K562 (cell line): ENCODE results near the gene ANXA9. TPM values are rescaled to one million over a fixed set of nuclear protein-coding genes. Genes with fewer than 3 reads are reported as not detected.
A peak's percentile ranks its signal among the peaks of the same experiment; 100 is the strongest.

Experiments used
- ATF6 ChIP-seq: sonication (generic); formaldehyde crosslinking; IDR thresholded peaks from 2 replicates; pipeline ENCODE4 v1.4.0; 2020; ENCODE audit warnings: mild to moderate bottlenecking, missing genetic modification reagents
- BDP1 ChIP-seq: IDR thresholded peaks from 3 replicates; pipeline ENCODE4 v1.6.1; 2011; ENCODE audit not compliant: insufficient read length, insufficient read depth
- CEBPB ChIP-seq: fragments of 450-650 bp; IDR thresholded peaks from 2 replicates; pipeline ENCODE4 v1.6.1; 2016; ENCODE audit warnings: missing genetic modification characterization, missing compliant biosample characterization
- GABPB1 ChIP-seq: sonication (generic); formaldehyde crosslinking; IDR thresholded peaks from 2 replicates; pipeline ENCODE4 v1.8.0; 2022; ENCODE audit warnings: mild to moderate bottlenecking, missing genetic modification reagents
- MECOM ChIP-seq: fragments of 250-450 bp; sonication (Bioruptor Pico); IDR thresholded peaks from 2 replicates; pipeline ENCODE4 v1.8.0; 2022; ENCODE audit warnings: inconsistent platforms
- MEF2A ChIP-seq: IDR thresholded peaks from 2 replicates; pipeline ENCODE4 v1.6.1; 2011; ENCODE audit warnings: low read depth, mild to moderate bottlenecking, low read length, moderate library complexity; ENCODE audit not compliant: control insufficient read depth
- MEF2D ChIP-seq: conservative IDR thresholded peaks from 2 replicates; pipeline ENCODE4 v1.6.1; 2016; ENCODE audit warnings: low read depth, missing genetic modification characterization, missing compliant biosample characterization
- MYC ChIP-seq, 2 experiments: fragments of 250-450 bp in 1 of 2; sonication (Bioruptor Pico) in 1 of 2; IDR thresholded peaks; 2 replicates each; pipeline versions ENCODE4 v1.5.1 to v1.6.1; 2012 to 2021; ENCODE audit warnings: low read depth in 2 of 2, borderline replicate concordance in 1 of 2, improper control_type of control experiment in 1 of 2, low read length in 1 of 2, mild to moderate bottlenecking in 1 of 2, moderate library complexity in 1 of 2
- RNF219 ChIP-seq: fragments of 250-450 bp; sonication (Bioruptor Pico); IDR thresholded peaks from 2 replicates; pipeline ENCODE4 v1.5.0; 2022; ENCODE audit warnings: mild to moderate bottlenecking
- SNAPC5 ChIP-seq: fragments of 250-450 bp; sonication (Bioruptor Pico); IDR thresholded peaks from 2 replicates; pipeline ENCODE4 v1.8.0; 2021; ENCODE audit warnings: moderate library complexity, mild to moderate bottlenecking, inconsistent platforms
- USF2 ChIP-seq: sonication (generic); formaldehyde crosslinking; IDR thresholded peaks from 2 replicates; pipeline ENCODE4 v1.5.0; 2020; ENCODE audit warnings: missing genetic modification reagents
- ZBTB2 ChIP-seq: fragments of 450-650 bp; IDR thresholded peaks from 2 replicates; pipeline ENCODE4 v1.6.1; 2016; ENCODE audit warnings: antibody characterized with exemption
- ZBTB8A ChIP-seq: fragments of 450-650 bp; IDR thresholded peaks from 2 replicates; pipeline ENCODE4 v1.6.1; 2018; ENCODE audit warnings: mild to moderate bottlenecking, moderate library complexity; ENCODE audit not compliant: partially characterized antibody
- ZNF121 ChIP-seq: sonication (generic); formaldehyde crosslinking; conservative IDR thresholded peaks from 2 replicates; pipeline ENCODE4 v1.8.0; 2022; ENCODE audit warnings: missing genetic modification reagents
- polyA plus RNA-seq, 8 experiments: library from polyadenylated mRNA; depleted of rRNA in 4 of 8; stranded (reverse) in 5 of 8; unstranded in 3 of 8; fragments of >200 nt; fragmentation: Nextera tagmentation in 2 of 8; fragmentation: Illumina TruSeq in 1 of 8; extraction: Ambion mirVana in 2 of 8; extraction: Trizol in 1 of 8; gene quantifications; 2 replicates each; pipeline versions ENCODE4 v1.2.1 to v1.2.3, GENCODE V29; 2011 to 2014; ENCODE audit warnings: inconsistent platforms in 1 of 8, missing spikeins in 1 of 8
- total RNA-seq, 7 experiments: library from RNA; depleted of rRNA in 6 of 7; stranded (reverse); fragments of >200 nt in 6 of 7; fragmentation: Illumina TruSeq in 2 of 7; extraction: Trizol in 2 of 7; gene quantifications; 2 replicates each; pipeline versions ENCODE4 v1.2.1 to v1.2.3, GENCODE V29; 2011 to 2021; ENCODE audit warnings: low replicate concordance in 1 of 7

Gene ANXA9
- total and polyA plus RNA-seq, 9 of the 15 experiments (the other 6 are each of a cell fraction or from before 2014, with no cell fraction given) = 0.24 to 1.6 (median 0.57) TPM

GRCh38 chr1:151001602-151002001 lies 19.5 kb downstream of the ANXA9 start (continued):
- no peak for TF ChIP-seq ATF6 (CRISPR knock-in tag)
- no peak for TF ChIP-seq ZNF121 (CRISPR knock-in tag)
- TF ChIP-seq MECOM = peak; percentile 67; the same call in 1 of the 2 replicates
- 0 out of 2 replicates have a peak, but pooled peaks have one; percentile 24 for TF ChIP-seq CEBPB
- no peak for TF ChIP-seq RNF219 (CRISPR knock-in tag)
- no peak for TF ChIP-seq BDP1
- no peak for TF ChIP-seq SNAPC5 (CRISPR knock-in tag)
- peak; percentile 40; the same call in 1 of the 2 replicates for TF ChIP-seq ZBTB2
- TF ChIP-seq ZBTB8A = no peak
- TF ChIP-seq MYC (IDR thresholded peaks at IDR 0.05; ENCODE audit: low read depth, low read length) = peak; percentile 27; the same call in 1 of the 2 replicates
- no peak for TF ChIP-seq MYC (CRISPR knock-in tag; IDR thresholded peaks at IDR 0.05; ENCODE audit: borderline replicate concordance, low read depth)
- TF ChIP-seq USF2 = peak; percentile 73
- no peak for TF ChIP-seq MEF2D (tag)
- peak; percentile 55; the same call in 1 of the 2 replicates for TF ChIP-seq GABPB1 (CRISPR knock-in tag)
- peak; percentile 90 for TF ChIP-seq MEF2A
